GM18498 (cell line): ENCODE measurements around the gene PAPPA2.
"Not testable (repeated sequence)": the region's sequence is repeated elsewhere in the genome, so short reads cannot be mapped to it uniquely, and the experiment has no call there.

Source experiments
- ATAC-seq: cut with Tn5 transposase; IDR thresholded peaks from one replicate; pipeline ENCODE4 v1.9.1; 2021; ENCODE audit warnings: mild to moderate bottlenecking, moderate library complexity; ENCODE audit not compliant: unreplicated experiment

Gene PAPPA2

GRCh38 chr1:176545034-176545639, 82.2 kb downstream of the PAPPA2 start:
- no peak for ATAC-seq

- ATAC-seq, result no peak
These were observed 83.8 kb downstream of the PAPPA2 start for GRCh38 chr1:176546825-176547224.

- no peak for ATAC-seq
These were observed 88.2 kb downstream of the PAPPA2 start for GRCh38 chr1:176551146-176551545.

GRCh38 chr1:176552217-176552991, 89.4 kb downstream of the PAPPA2 start:
- no peak for ATAC-seq

GRCh38 chr1:176552999-176553398, 90.0 kb downstream of the PAPPA2 start:
- ATAC-seq, result no peak

- no peak for ATAC-seq
These were observed 93.3 kb downstream of the PAPPA2 start for GRCh38 chr1:176556288-176556687.

GRCh38 chr1:176557543-176558258, 94.7 kb downstream of the PAPPA2 start:
- no peak for ATAC-seq

GRCh38 chr1:176558561-176558960, 95.6 kb downstream of the PAPPA2 start:
- no peak for ATAC-seq

- ATAC-seq, result peak; percentile 9
These were observed 96.5 kb downstream of the PAPPA2 start for GRCh38 chr1:176559474-176559873.

- peak; percentile 78 for ATAC-seq
These were observed 96.9 kb downstream of the PAPPA2 start for GRCh38 chr1:176559878-176560277.

- ATAC-seq, result no peak
These were observed 97.7 kb downstream of the PAPPA2 start for GRCh38 chr1:176560681-176561080.

GRCh38 chr1:176561761-176562160, 98.8 kb downstream of the PAPPA2 start:
- ATAC-seq, result not testable (repeated sequence)

GRCh38 chr1:176566004-176566975, 103.3 kb downstream of the PAPPA2 start:
- no peak for ATAC-seq

GRCh38 chr1:176567190-176567794, 104.3 kb downstream of the PAPPA2 start:
- no peak for ATAC-seq

GRCh38 chr1:176568185-176568584, 105.2 kb downstream of the PAPPA2 start:
- ATAC-seq, result no peak

- no peak for ATAC-seq
These were observed 111.8 kb downstream of the PAPPA2 start for GRCh38 chr1:176574756-176575155.

- no peak for ATAC-seq
These were observed 113.0 kb downstream of the PAPPA2 start for GRCh38 chr1:176575991-176576390.

- no peak for ATAC-seq
These were observed 113.7 kb downstream of the PAPPA2 start for GRCh38 chr1:176576670-176577069.

- no peak for ATAC-seq
These were observed 114.7 kb downstream of the PAPPA2 start for GRCh38 chr1:176577646-176578197.

- no peak for ATAC-seq
These were observed 116.1 kb downstream of the PAPPA2 start for GRCh38 chr1:176579087-176579486.
